WTC11 (cell line): ENCODE data around the gene CHRNB1. TPM values are rescaled to one million over a fixed set of nuclear protein-coding genes. Genes with fewer than 3 reads are reported as not detected.

Experiments used
- ATAC-seq: fragments of 200-7000 bp; cut with Tn5 transposase; 2 replicates; pipeline ENCODE4 v1.10.0; 2021; ENCODE audit warnings: mild to moderate bottlenecking, moderate library complexity
- CTCF ChIA-PET: fragments of 300-600 bp; sonication (Branson Sonifier 250); formaldehyde crosslinking; loops from one replicate; lab custom pipeline; 2021; ENCODE audit warnings: antibody characterized with exemption; lab: Charles Lee
- POLR2A ChIA-PET: fragments of 350-600 bp; sonication (Branson Sonifier 250); formaldehyde crosslinking; loops from one replicate; lab custom pipeline; 2021; ENCODE audit warnings: antibody characterized with exemption; lab: Charles Lee
- DNase-seq: peaks from one replicate; pipeline ENCODE4 v3.0.0; 2021; ENCODE audit warnings: low spot score
- H3K27ac Mint-ChIP-seq: 2 replicates; pipeline ENCODE4 v1.8.0; 2021; ENCODE audit warnings: mixed read lengths
- H3K27me3 Mint-ChIP-seq: 2 replicates; pipeline ENCODE4 v1.8.0; 2021; ENCODE audit warnings: low read depth, mild to moderate bottlenecking, moderate library complexity, mixed read lengths
- H3K36me3 Mint-ChIP-seq: 2 replicates; pipeline ENCODE4 v1.8.0; 2021; ENCODE audit warnings: mixed read lengths
- H3K4me1 Mint-ChIP-seq: 2 replicates; pipeline ENCODE4 v1.8.0; 2022; ENCODE audit warnings: mixed read lengths
- H3K4me3 Mint-ChIP-seq: 2 replicates; pipeline ENCODE4 v1.8.0; 2021; ENCODE audit warnings: mild to moderate bottlenecking, moderate library complexity, mixed read lengths
- H3K9me3 Mint-ChIP-seq: 2 replicates; pipeline ENCODE4 v1.8.0; 2021; ENCODE audit warnings: mixed read lengths
- ARID4B ChIP-seq: sonication (generic); formaldehyde crosslinking; IDR thresholded peaks from 2 replicates; pipeline ENCODE4 v1.8.0; 2023; ENCODE audit warnings: missing genetic modification reagents, mild to moderate bottlenecking, borderline replicate concordance
- EMX1 ChIP-seq: fragments of 250-450 bp; sonication (Bioruptor Pico); IDR thresholded peaks from 2 replicates; pipeline ENCODE4 v1.8.0; 2021; ENCODE audit warnings: mild to moderate bottlenecking
- ETV6 ChIP-seq: sonication (generic); formaldehyde crosslinking; IDR thresholded peaks from 2 replicates; pipeline ENCODE4 v1.8.1; 2022; ENCODE audit warnings: mild to moderate bottlenecking, missing genetic modification reagents
- FOXP1 ChIP-seq: sonication (generic); formaldehyde crosslinking; IDR thresholded peaks from 2 replicates; pipeline ENCODE4 v1.8.0; 2022; ENCODE audit warnings: missing genetic modification reagents, mild to moderate bottlenecking, moderate library complexity, borderline replicate concordance
- HMGXB4 ChIP-seq: sonication (generic); formaldehyde crosslinking; IDR thresholded peaks from 2 replicates; pipeline ENCODE4 v1.8.1; 2023; ENCODE audit warnings: mild to moderate bottlenecking, moderate library complexity, missing genetic modification reagents
- JAZF1 ChIP-seq: fragments of 250-450 bp; sonication (Bioruptor Pico); IDR thresholded peaks from 2 replicates; pipeline ENCODE4 v1.9.0; 2021; ENCODE audit warnings: moderate library complexity, mild to moderate bottlenecking, inconsistent platforms
- RELA ChIP-seq: sonication (generic); formaldehyde crosslinking; IDR thresholded peaks from 2 replicates; pipeline ENCODE4 v1.8.1; 2022; ENCODE audit warnings: missing genetic modification reagents, mild to moderate bottlenecking, borderline replicate concordance
- SMAD4 ChIP-seq: sonication (generic); formaldehyde crosslinking; IDR thresholded peaks from 2 replicates; pipeline ENCODE4 v1.8.0; 2022; ENCODE audit warnings: mild to moderate bottlenecking, missing genetic modification reagents
- SP1 ChIP-seq: sonication (generic); formaldehyde crosslinking; conservative IDR thresholded peaks from 2 replicates; pipeline ENCODE4 v1.8.1; 2022; ENCODE audit warnings: missing genetic modification reagents
- ZBTB21 ChIP-seq: sonication (generic); formaldehyde crosslinking; IDR thresholded peaks from 2 replicates; pipeline ENCODE4 v1.8.1; 2023; ENCODE audit warnings: mild to moderate bottlenecking, missing genetic modification reagents, borderline replicate concordance
- ZMAT4 ChIP-seq: fragments of 250-450 bp; sonication (Bioruptor Pico); IDR thresholded peaks from 2 replicates; pipeline ENCODE4 v1.9.0; 2021; ENCODE audit warnings: mild to moderate bottlenecking
- ZNF263 ChIP-seq: sonication (generic); formaldehyde crosslinking; IDR thresholded peaks from 2 replicates; pipeline ENCODE4 v1.8.1; 2022; ENCODE audit warnings: low read depth, mild to moderate bottlenecking, moderate library complexity, missing genetic modification reagents
- ZNF396 ChIP-seq: fragments of 250-450 bp; sonication (Bioruptor Pico); IDR thresholded peaks from 2 replicates; pipeline ENCODE4 v1.8.0; 2021; ENCODE audit warnings: mild to moderate bottlenecking, moderate library complexity, borderline replicate concordance
- ZNF671 ChIP-seq: fragments of 250-450 bp; sonication (Bioruptor Pico); IDR thresholded peaks from 2 replicates; pipeline ENCODE4 v1.8.0; 2021; ENCODE audit warnings: mild to moderate bottlenecking
- total RNA-seq: library from RNA; stranded (reverse); gene quantifications from 3 replicates; pipeline ENCODE4 v1.2.3, GENCODE V29; 2021
- TF ChIP-seq, protein P1 (sequence below): sonication (generic); formaldehyde crosslinking; IDR thresholded peaks from 2 replicates; pipeline ENCODE4 v1.8.0; 2022; ENCODE audit warnings: missing genetic modification reagents
- TF ChIP-seq, protein P2 (sequence below): sonication (generic); formaldehyde crosslinking; IDR thresholded peaks from 2 replicates; pipeline ENCODE4 v1.8.1; 2023; ENCODE audit warnings: mild to moderate bottlenecking, missing genetic modification reagents
- TF ChIP-seq, protein P3 (sequence below): sonication (generic); formaldehyde crosslinking; IDR thresholded peaks from 2 replicates; pipeline ENCODE4 v1.8.1; 2022; ENCODE audit warnings: low read depth, missing genetic modification reagents, borderline replicate concordance
- TF ChIP-seq, protein P4 (sequence below): sonication (generic); formaldehyde crosslinking; IDR thresholded peaks from 2 replicates; pipeline ENCODE4 v1.8.1; 2022; ENCODE audit warnings: low read depth, mild to moderate bottlenecking, moderate library complexity, missing genetic modification reagents, borderline replicate concordance
- TF ChIP-seq, protein P5 (sequence below): sonication (generic); formaldehyde crosslinking; IDR thresholded peaks from 2 replicates; pipeline ENCODE4 v1.8.0; 2022; ENCODE audit warnings: mild to moderate bottlenecking, missing genetic modification reagents

Gene CHRNB1
- total RNA-seq, 1 experiment from 2014 or later: 16.0 TPM

DNA sequence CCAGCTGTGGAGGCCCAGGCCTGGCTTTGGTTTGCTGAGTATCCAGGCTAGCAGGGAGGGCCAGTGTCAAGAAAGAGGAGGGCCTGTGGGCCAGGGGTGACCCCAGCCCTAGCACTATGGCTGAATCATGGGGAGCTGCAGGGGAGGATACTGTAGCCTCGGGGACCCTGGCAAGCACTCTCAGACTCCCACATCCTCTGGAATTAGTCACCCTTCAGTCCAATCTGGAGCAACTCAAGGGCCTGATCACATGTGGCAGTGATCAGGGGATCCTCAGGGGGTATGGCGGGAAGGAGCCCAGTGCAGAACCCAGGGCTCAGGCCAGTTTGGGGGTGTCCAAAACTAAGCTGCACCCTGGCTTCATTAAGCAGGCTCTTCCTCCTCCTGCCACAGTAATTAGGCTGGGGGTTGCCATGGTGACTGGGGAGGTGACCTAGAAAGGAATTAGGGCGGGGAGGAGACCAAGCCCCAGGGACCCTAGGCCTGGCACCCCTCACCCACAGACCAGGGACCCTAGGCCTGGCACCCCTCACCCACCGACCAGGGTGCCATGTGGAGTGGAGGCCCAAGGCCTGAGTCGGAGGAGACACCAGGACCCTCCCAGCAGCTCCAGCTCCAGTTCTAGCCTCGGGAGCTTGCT is 31.4 kb upstream of the CHRNB1 start (continued):
- TF ChIP-seq, protein P1, sequence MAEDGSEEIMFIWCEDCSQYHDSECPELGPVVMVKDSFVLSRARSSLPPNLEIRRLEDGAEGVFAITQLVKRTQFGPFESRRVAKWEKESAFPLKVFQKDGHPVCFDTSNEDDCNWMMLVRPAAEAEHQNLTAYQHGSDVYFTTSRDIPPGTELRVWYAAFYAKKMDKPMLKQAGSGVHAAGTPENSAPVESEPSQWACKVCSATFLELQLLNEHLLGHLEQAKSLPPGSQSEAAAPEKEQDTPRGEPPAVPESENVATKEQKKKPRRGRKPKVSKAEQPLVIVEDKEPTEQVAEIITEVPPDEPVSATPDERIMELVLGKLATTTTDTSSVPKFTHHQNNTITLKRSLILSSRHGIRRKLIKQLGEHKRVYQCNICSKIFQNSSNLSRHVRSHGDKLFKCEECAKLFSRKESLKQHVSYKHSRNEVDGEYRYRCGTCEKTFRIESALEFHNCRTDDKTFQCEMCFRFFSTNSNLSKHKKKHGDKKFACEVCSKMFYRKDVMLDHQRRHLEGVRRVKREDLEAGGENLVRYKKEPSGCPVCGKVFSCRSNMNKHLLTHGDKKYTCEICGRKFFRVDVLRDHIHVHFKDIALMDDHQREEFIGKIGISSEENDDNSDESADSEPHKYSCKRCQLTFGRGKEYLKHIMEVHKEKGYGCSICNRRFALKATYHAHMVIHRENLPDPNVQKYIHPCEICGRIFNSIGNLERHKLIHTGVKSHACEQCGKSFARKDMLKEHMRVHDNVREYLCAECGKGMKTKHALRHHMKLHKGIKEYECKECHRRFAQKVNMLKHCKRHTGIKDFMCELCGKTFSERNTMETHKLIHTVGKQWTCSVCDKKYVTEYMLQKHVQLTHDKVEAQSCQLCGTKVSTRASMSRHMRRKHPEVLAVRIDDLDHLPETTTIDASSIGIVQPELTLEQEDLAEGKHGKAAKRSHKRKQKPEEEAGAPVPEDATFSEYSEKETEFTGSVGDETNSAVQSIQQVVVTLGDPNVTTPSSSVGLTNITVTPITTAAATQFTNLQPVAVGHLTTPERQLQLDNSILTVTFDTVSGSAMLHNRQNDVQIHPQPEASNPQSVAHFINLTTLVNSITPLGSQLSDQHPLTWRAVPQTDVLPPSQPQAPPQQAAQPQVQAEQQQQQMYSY (CRISPR knock-in tag): no peak
- TF ChIP-seq ARID4B (CRISPR knock-in tag): no peak

DNA sequence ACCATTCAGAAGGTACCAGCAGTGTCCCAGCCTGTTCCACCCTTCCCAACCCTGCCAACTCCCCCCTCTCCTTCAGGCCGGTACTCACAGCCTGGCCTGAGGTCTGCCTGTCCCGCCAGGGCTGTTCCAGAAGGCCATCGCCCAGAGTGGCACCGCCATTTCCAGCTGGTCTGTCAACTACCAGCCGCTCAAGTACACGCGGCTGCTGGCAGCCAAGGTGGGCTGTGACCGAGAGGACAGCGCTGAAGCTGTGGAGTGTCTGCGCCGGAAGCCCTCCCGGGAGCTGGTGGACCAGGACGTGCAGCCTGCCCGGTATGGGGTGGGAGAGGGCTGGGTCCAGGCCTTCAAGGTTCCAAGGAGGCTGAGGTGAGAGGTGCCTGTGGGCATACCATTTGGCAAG is 30.0 kb upstream of the CHRNB1 start:
- Mint-ChIP-seq H3K27me3 (no peaks in the 10 kb centered on the region), H3K4me3 (no peak overlapping the region), H3K9me3 (no peaks in the 10 kb centered on the region), H3K4me1 (peaks cover 21% of the 10 kb centered on the region), H3K36me3 (peaks cover 23% of the 10 kb centered on the region), H3K27ac (no peak overlapping the region)
- no peak for ATAC-seq
- DNase-seq: no peak
- TF ChIP-seq ZMAT4 (CRISPR knock-in tag) (no peak), ZNF263 (CRISPR knock-in tag) (no peak), ETV6 (CRISPR knock-in tag) (no peak), FOXP1 (no peak), JAZF1 (CRISPR knock-in tag) (no peak), ZBTB21 (CRISPR knock-in tag) (no peak), EMX1 (no peak), SP1 (CRISPR knock-in tag) (no peak), ZNF671 (CRISPR knock-in tag) (no peak), HMGXB4 (CRISPR knock-in tag) (no peak), RELA (no peak), ZNF396 (CRISPR knock-in tag) (no peak), SMAD4 (no peak)
- TF ChIP-seq, protein P2, sequence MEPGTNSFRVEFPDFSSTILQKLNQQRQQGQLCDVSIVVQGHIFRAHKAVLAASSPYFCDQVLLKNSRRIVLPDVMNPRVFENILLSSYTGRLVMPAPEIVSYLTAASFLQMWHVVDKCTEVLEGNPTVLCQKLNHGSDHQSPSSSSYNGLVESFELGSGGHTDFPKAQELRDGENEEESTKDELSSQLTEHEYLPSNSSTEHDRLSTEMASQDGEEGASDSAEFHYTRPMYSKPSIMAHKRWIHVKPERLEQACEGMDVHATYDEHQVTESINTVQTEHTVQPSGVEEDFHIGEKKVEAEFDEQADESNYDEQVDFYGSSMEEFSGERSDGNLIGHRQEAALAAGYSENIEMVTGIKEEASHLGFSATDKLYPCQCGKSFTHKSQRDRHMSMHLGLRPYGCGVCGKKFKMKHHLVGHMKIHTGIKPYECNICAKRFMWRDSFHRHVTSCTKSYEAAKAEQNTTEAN (CRISPR knock-in tag): no peak
- TF ChIP-seq, protein P3, sequence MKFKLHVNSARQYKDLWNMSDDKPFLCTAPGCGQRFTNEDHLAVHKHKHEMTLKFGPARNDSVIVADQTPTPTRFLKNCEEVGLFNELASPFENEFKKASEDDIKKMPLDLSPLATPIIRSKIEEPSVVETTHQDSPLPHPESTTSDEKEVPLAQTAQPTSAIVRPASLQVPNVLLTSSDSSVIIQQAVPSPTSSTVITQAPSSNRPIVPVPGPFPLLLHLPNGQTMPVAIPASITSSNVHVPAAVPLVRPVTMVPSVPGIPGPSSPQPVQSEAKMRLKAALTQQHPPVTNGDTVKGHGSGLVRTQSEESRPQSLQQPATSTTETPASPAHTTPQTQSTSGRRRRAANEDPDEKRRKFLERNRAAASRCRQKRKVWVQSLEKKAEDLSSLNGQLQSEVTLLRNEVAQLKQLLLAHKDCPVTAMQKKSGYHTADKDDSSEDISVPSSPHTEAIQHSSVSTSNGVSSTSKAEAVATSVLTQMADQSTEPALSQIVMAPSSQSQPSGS (CRISPR knock-in tag): no peak
- TF ChIP-seq, protein P4, sequence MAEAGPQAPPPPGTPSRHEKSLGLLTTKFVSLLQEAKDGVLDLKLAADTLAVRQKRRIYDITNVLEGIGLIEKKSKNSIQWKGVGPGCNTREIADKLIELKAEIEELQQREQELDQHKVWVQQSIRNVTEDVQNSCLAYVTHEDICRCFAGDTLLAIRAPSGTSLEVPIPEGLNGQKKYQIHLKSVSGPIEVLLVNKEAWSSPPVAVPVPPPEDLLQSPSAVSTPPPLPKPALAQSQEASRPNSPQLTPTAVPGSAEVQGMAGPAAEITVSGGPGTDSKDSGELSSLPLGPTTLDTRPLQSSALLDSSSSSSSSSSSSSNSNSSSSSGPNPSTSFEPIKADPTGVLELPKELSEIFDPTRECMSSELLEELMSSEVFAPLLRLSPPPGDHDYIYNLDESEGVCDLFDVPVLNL (CRISPR knock-in tag): no peak
- TF ChIP-seq, protein P5, sequence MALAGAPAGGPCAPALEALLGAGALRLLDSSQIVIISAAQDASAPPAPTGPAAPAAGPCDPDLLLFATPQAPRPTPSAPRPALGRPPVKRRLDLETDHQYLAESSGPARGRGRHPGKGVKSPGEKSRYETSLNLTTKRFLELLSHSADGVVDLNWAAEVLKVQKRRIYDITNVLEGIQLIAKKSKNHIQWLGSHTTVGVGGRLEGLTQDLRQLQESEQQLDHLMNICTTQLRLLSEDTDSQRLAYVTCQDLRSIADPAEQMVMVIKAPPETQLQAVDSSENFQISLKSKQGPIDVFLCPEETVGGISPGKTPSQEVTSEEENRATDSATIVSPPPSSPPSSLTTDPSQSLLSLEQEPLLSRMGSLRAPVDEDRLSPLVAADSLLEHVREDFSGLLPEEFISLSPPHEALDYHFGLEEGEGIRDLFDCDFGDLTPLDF (CRISPR knock-in tag): no peak
- POLR2A ChIA-PET: no interaction called here
- CTCF ChIA-PET: no interaction called here
